ENCODE results near the gene RTN4R. TPM values are rescaled to one million over a fixed set of nuclear protein-coding genes. Genes with fewer than 3 reads are reported as not detected.
A peak's percentile ranks its signal among the peaks of the same experiment; 100 is the strongest.

Gene RTN4R
- total and polyA plus RNA-seq, 9 of the 15 experiments (the other 6 are each of a cell fraction or from before 2014, with no cell fraction given), result 0.04 to 2.8 (median 1.4) TPM; not detected in 3

DNA sequence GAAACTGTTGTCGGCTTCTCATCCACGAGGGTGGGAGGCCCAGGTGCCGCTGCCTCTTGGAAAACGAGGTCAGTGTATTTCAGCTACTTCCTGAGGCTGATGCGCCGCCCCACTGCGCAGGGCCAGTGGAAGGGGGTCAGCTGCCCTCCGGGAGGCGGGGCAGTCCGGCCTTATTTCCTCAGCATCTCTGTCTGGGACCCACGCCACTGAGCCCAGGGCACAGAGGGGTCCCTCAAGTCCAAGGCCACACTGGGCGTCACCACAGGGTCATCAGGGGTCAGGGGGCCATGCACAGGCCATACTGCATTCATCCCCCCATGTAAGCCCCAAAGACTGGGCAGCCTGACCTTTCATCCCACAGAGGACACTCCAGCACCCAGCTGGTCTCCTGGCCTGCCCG lies 12.1 kb downstream of the RTN4R start (continued):
- TF ChIP-seq, protein P1, sequence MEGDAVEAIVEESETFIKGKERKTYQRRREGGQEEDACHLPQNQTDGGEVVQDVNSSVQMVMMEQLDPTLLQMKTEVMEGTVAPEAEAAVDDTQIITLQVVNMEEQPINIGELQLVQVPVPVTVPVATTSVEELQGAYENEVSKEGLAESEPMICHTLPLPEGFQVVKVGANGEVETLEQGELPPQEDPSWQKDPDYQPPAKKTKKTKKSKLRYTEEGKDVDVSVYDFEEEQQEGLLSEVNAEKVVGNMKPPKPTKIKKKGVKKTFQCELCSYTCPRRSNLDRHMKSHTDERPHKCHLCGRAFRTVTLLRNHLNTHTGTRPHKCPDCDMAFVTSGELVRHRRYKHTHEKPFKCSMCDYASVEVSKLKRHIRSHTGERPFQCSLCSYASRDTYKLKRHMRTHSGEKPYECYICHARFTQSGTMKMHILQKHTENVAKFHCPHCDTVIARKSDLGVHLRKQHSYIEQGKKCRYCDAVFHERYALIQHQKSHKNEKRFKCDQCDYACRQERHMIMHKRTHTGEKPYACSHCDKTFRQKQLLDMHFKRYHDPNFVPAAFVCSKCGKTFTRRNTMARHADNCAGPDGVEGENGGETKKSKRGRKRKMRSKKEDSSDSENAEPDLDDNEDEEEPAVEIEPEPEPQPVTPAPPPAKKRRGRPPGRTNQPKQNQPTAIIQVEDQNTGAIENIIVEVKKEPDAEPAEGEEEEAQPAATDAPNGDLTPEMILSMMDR (IDR thresholded peaks at IDR 0.05 in 2 of 3, conservative IDR thresholded peaks at IDR 0.05 in 1 of 3; ENCODE audit: insufficient read depth in 2 of 3, low read depth in 1 of 3, low read length in 3 of 3), result no peak
- TF ChIP-seq, protein P2, sequence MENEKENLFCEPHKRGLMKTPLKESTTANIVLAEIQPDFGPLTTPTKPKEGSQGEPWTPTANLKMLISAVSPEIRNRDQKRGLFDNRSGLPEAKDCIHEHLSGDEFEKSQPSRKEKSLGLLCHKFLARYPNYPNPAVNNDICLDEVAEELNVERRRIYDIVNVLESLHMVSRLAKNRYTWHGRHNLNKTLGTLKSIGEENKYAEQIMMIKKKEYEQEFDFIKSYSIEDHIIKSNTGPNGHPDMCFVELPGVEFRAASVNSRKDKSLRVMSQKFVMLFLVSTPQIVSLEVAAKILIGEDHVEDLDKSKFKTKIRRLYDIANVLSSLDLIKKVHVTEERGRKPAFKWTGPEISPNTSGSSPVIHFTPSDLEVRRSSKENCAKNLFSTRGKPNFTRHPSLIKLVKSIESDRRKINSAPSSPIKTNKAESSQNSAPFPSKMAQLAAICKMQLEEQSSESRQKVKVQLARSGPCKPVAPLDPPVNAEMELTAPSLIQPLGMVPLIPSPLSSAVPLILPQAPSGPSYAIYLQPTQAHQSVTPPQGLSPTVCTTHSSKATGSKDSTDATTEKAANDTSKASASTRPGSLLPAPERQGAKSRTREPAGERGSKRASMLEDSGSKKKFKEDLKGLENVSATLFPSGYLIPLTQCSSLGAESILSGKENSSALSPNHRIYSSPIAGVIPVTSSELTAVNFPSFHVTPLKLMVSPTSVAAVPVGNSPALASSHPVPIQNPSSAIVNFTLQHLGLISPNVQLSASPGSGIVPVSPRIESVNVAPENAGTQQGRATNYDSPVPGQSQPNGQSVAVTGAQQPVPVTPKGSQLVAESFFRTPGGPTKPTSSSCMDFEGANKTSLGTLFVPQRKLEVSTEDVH (IDR thresholded peaks at IDR 0.05; ENCODE audit: low read depth, partially characterized antibody), result no peak
- TF ChIP-seq IRF9 (tag; IDR thresholded peaks at IDR 0.05) (no peak), ZEB2 (IDR thresholded peaks at IDR 0.05) (no peak), SMARCC2 (IDR thresholded peaks at IDR 0.05; ENCODE audit: low read depth) (no peak), ZNF766 (CRISPR knock-in tag; conservative IDR thresholded peaks at IDR 0.05) (no peak), ZBTB11 (CRISPR knock-in tag; IDR thresholded peaks at IDR 0.05) (peak in 1 of 3 experiments; percentile 9; a peak in 1 of 6 replicates), ZNF780A (CRISPR knock-in tag; IDR thresholded peaks at IDR 0.05) (no peak), COPS2 (conservative IDR thresholded peaks at IDR 0.05) (no peak), XRCC4 (IDR thresholded peaks at IDR 0.05; ENCODE audit: extremely low read depth, insufficient read depth, insufficient read length) (no peak), ELF2 (CRISPR knock-in tag; IDR thresholded peaks at IDR 0.05) (no peak), RFX1 (IDR thresholded peaks at IDR 0.05) (no peak), NCOA1 (IDR thresholded peaks at IDR 0.05; ENCODE audit: low read depth) (no peak), SETDB1 (IDR thresholded peaks at IDR 0.05; ENCODE audit: low read length) (peak; percentile 78)
- TF ChIP-seq, protein P3, sequence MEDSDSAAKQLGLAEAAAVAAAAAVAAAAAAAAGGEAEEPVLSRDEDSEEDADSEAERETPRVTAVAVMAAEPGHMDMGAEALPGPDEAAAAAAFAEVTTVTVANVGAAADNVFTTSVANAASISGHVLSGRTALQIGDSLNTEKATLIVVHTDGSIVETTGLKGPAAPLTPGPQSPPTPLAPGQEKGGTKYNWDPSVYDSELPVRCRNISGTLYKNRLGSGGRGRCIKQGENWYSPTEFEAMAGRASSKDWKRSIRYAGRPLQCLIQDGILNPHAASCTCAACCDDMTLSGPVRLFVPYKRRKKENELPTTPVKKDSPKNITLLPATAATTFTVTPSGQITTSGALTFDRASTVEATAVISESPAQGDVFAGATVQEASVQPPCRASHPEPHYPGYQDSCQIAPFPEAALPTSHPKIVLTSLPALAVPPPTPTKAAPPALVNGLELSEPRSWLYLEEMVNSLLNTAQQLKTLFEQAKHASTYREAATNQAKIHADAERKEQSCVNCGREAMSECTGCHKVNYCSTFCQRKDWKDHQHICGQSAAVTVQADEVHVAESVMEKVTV (CRISPR knock-in tag; IDR thresholded peaks at IDR 0.05), result no peak
- TF ChIP-seq, protein P4, sequence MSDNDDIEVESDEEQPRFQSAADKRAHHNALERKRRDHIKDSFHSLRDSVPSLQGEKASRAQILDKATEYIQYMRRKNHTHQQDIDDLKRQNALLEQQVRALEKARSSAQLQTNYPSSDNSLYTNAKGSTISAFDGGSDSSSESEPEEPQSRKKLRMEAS (CRISPR knock-in tag; IDR thresholded peaks at IDR 0.05), result no peak

Data from K562 (cell line).